Hepatocyte (in vitro differentiated cells): ENCODE results near the gene KCNMA1. TPM values are rescaled to one million over a fixed set of nuclear protein-coding genes. Genes with fewer than 3 reads are reported as not detected.

Source experiments
- DNase-seq: peaks from one replicate; pipeline ENCODE4 v3.0.0-alpha.2; 2016; ENCODE audit warnings: low spot score
- H2AFZ ChIP-seq: fragments of 200-600 bp; sonication (generic); 2 replicates; pipeline ENCODE4 v1.6.0; 2016; ENCODE audit warnings: antibody characterized with exemption, mild to moderate bottlenecking
- H3K27ac ChIP-seq: fragments of 200-600 bp; sonication (generic); 2 replicates; pipeline ENCODE4 v1.5.1; 2016; ENCODE audit warnings: mild to moderate bottlenecking
- H3K27me3 ChIP-seq: fragments of 200-600 bp; sonication (generic); 2 replicates; pipeline ENCODE4 v1.6.1; 2016
- H3K36me3 ChIP-seq: fragments of 200-600 bp; sonication (generic); replicated peaks from 2 replicates; pipeline ENCODE4 v1.5.1; 2016; ENCODE audit warnings: low read depth; ENCODE audit not compliant: insufficient read depth
- H3K4me1 ChIP-seq: fragments of 200-600 bp; sonication (generic); 2 replicates; pipeline ENCODE4 v1.5.1; 2016; ENCODE audit warnings: mild to moderate bottlenecking, moderate library complexity; ENCODE audit not compliant: insufficient read depth
- H3K4me2 ChIP-seq: fragments of 200-600 bp; sonication (generic); 2 replicates; pipeline ENCODE4 v1.6.0; 2016
- H3K4me3 ChIP-seq: fragments of 200-600 bp; sonication (generic); 2 replicates; pipeline ENCODE4 v1.5.1; 2016; ENCODE audit warnings: mild to moderate bottlenecking
- H3K79me2 ChIP-seq: fragments of 200-600 bp; sonication (generic); 2 replicates; pipeline ENCODE4 v1.6.0; 2017; ENCODE audit warnings: mild to moderate bottlenecking
- H3K9me2 ChIP-seq: fragments of 200-600 bp; sonication (generic); replicated peaks from 2 replicates; pipeline ENCODE4 v1.6.0; 2017; ENCODE audit warnings: mild to moderate bottlenecking; ENCODE audit not compliant: insufficient read depth
- H3K9me3 ChIP-seq: fragments of 200-600 bp; sonication (generic); 2 replicates; pipeline ENCODE4 v1.5.1; 2016; ENCODE audit warnings: low read depth, mild to moderate bottlenecking
- H4K20me1 ChIP-seq: fragments of 200-600 bp; sonication (generic); 2 replicates; pipeline ENCODE4 v1.6.0; 2016; ENCODE audit warnings: mild to moderate bottlenecking; ENCODE audit not compliant: insufficient read depth, poor library complexity, severe bottlenecking
- CTCF ChIP-seq: fragments of 200-600 bp; sonication (generic); IDR thresholded peaks from 2 replicates; pipeline ENCODE4 v1.5.1; 2016; ENCODE audit warnings: antibody characterized with exemption, mild to moderate bottlenecking; ENCODE audit not compliant: poor library complexity
- EZH2 ChIP-seq: fragments of 200-600 bp; sonication (generic); IDR thresholded peaks from 2 replicates; pipeline ENCODE4 v1.6.1; 2016; ENCODE audit warnings: antibody characterized with exemption, mild to moderate bottlenecking, borderline replicate concordance
- EZH2phosphoT487 ChIP-seq: fragments of 200-600 bp; sonication (generic); IDR thresholded peaks from one replicate; pipeline ENCODE4 v1.6.1; 2018; ENCODE audit warnings: antibody characterized with exemption, mild to moderate bottlenecking, low read depth, moderate library complexity; ENCODE audit not compliant: unreplicated experiment, severe bottlenecking
- WGBS: methylation state at CpG from one replicate; pipeline ENCODE4 v1.1.6; 2016; ENCODE audit warnings: low lambda C conversion rate; ENCODE audit errors: missing lambda C conversion rate; 5-methylcytosine and 5-hydroxymethylcytosine counted together
- polyA plus RNA-seq: library from polyadenylated mRNA; unstranded; fragments of >200 nt; fragmentation: Nextera tagmentation; extraction: Ambion mirVana; gene quantifications from 2 replicates; pipeline ENCODE4 v1.2.1, GENCODE V29; 2016
- total RNA-seq: library from RNA; depleted of rRNA; stranded (reverse); fragments of >200 nt; gene quantifications from 2 replicates; pipeline ENCODE4 v1.2.3, GENCODE V29; 2014

Gene KCNMA1
- total and polyA plus RNA-seq, 2 experiments from 2014 or later = 42.6 to 73.3 TPM

GRCh38 chr10:77068272-77068671 is 569.3 kb downstream of the KCNMA1 start:
- Histone ChIP-seq H3K79me2 (no peaks in the 10 kb centered on the region), H3K4me3 (no peak overlapping the region), H3K9me3 (no peaks in the 10 kb centered on the region), H3K9me2 (no peaks in the 10 kb centered on the region), H4K20me1 (no peaks in the 10 kb centered on the region), H2AFZ (no peak overlapping the region), H3K36me3 (no peaks in the 10 kb centered on the region), H3K27me3 (no peaks in the 10 kb centered on the region), H3K27ac (no peak overlapping the region), H3K4me2 (no peak overlapping the region), H3K4me1 (no peaks in the 10 kb centered on the region)
- TF ChIP-seq CTCF (no peak), EZH2 (no peak), EZH2phosphoT487 (no peak)
- no peak for DNase-seq
- 97% methylated on average over 4 of the region's 4 CpGs for WGBS

- no peak for DNase-seq
- H3K27me3 ChIP-seq = no peaks in the 10 kb centered on the region
- no peaks in the 10 kb centered on the region for H3K9me2 ChIP-seq
- H3K27ac ChIP-seq = no peak overlapping the region
- TF ChIP-seq CTCF (no peak), EZH2 (no peak), EZH2phosphoT487 (no peak)
- 81% methylated on average over 3 of the region's 3 CpGs for WGBS
- H3K79me2 ChIP-seq = no peaks in the 10 kb centered on the region
- no peak overlapping the region for H2AFZ ChIP-seq
- H3K36me3 ChIP-seq = no peaks in the 10 kb centered on the region
- H3K4me2 ChIP-seq = no peak overlapping the region
- H3K9me3 ChIP-seq = no peaks in the 10 kb centered on the region
- no peaks in the 10 kb centered on the region for H3K4me1 ChIP-seq
- no peaks in the 10 kb centered on the region for H4K20me1 ChIP-seq
- no peak overlapping the region for H3K4me3 ChIP-seq
Measured at GRCh38 chr10:77062381-77062780, 575.2 kb downstream of the KCNMA1 start.

DNA sequence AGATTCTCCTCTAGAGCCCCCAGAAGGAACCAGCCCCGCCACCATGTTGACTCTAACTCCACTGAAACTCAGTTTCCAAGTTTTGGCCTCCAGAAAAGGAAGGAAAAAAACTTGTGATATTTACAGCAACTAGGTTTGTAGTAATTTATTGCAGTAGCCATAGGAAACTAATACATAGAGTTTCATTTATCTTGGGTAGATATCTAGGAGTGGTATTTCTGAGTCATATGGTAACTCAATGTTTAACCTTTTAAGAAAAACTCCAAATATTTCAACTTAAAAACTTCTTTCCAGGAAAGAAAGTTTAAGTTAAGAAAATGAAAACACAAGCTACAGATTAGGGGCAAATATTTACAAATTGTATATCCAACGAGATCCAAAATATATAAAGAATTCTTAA is 576.7 kb downstream of the KCNMA1 start:
- no peaks in the 10 kb centered on the region for H3K79me2 ChIP-seq
- H4K20me1 ChIP-seq = no peaks in the 10 kb centered on the region
- no peak for DNase-seq
- no peaks in the 10 kb centered on the region for H3K9me3 ChIP-seq
- WGBS = 89% methylated on average over 2 of the region's 2 CpGs
- no peaks in the 10 kb centered on the region for H3K4me1 ChIP-seq
- no peaks in the 10 kb centered on the region for H3K9me2 ChIP-seq
- H3K36me3 ChIP-seq = no peaks in the 10 kb centered on the region
- no peaks in the 10 kb centered on the region for H3K27me3 ChIP-seq
- no peak overlapping the region for H3K4me3 ChIP-seq
- TF ChIP-seq CTCF = no peak
- H3K4me2 ChIP-seq = no peak overlapping the region
- no peak overlapping the region for H3K27ac ChIP-seq
- no peak overlapping the region for H2AFZ ChIP-seq

- Histone ChIP-seq H3K79me2 (no peaks in the 10 kb centered on the region), H3K27me3 (no peaks in the 10 kb centered on the region), H3K4me3 (no peak overlapping the region), H3K9me2 (no peaks in the 10 kb centered on the region), H3K9me3 (no peaks in the 10 kb centered on the region), H3K27ac (no peak overlapping the region), H2AFZ (no peak overlapping the region), H3K4me1 (no peaks in the 10 kb centered on the region), H3K36me3 (no peaks in the 10 kb centered on the region), H4K20me1 (no peaks in the 10 kb centered on the region), H3K4me2 (no peak overlapping the region)
- DNase-seq = no peak
- WGBS = 94% methylated on average over 2 of the region's 2 CpGs
- TF ChIP-seq CTCF (no peak), EZH2phosphoT487 (no peak), EZH2 (no peak)
Measured at GRCh38 chr10:77056650-77057049, 581.0 kb downstream of the KCNMA1 start.
